Measurements from ENCODE around the gene FAM193A. TPM values are rescaled to one million over a fixed set of nuclear protein-coding genes. Genes with fewer than 3 reads are reported as not detected.

Gene FAM193A
- total and polyA plus RNA-seq, 12 donors, result 7.5 to 20.6 (median 15.9) TPM

GRCh38 chr4:2684486-2684885 is 148.0 kb downstream of the FAM193A start:
- Histone ChIP-seq H3K27me3 (no peaks in the 10 kb centered on the region), H3K9me3 (no peaks in the 10 kb centered on the region), H3K4me1 (peaks cover 0 to 4% (median 0%) of the 10 kb centered on the region in 9 donors), H3K36me3 (peaks cover 0 to 96% (median 45%) of the 10 kb centered on the region in 9 donors), H3K27ac (no peak overlapping the region), H3K4me3 (no peak overlapping the region)
- 96% methylated on average over 9 of the region's 9 CpGs for WGBS, 2 donors
- DNase-seq (no peak), ATAC-seq (no peak)
- intact Hi-C loops (cut with DNase I), result no loop called here
- TF ChIP-seq CTCF (IDR thresholded peaks at IDR 0.05), result no peak

DNA sequence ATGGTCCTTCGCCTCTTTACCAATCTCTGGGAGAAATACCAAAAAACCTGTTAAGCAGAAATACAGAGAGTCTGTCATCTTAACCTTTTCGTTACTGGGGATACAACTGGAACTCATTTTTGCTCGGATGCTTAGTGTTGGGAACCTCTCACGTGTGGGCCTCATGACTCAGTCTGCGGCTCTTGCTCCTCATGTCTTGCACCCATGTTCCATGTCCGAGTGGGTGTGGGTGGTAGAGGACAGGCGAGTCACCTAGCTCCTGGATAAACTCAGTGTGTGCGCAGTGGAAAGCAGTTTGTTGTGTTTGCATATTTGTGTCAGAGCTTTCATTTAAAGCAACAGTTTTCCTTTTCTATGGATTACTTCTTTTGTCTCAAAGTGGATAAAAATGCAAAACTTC is 149.1 kb downstream of the FAM193A start:
- DNase-seq, result no peak

DNA sequence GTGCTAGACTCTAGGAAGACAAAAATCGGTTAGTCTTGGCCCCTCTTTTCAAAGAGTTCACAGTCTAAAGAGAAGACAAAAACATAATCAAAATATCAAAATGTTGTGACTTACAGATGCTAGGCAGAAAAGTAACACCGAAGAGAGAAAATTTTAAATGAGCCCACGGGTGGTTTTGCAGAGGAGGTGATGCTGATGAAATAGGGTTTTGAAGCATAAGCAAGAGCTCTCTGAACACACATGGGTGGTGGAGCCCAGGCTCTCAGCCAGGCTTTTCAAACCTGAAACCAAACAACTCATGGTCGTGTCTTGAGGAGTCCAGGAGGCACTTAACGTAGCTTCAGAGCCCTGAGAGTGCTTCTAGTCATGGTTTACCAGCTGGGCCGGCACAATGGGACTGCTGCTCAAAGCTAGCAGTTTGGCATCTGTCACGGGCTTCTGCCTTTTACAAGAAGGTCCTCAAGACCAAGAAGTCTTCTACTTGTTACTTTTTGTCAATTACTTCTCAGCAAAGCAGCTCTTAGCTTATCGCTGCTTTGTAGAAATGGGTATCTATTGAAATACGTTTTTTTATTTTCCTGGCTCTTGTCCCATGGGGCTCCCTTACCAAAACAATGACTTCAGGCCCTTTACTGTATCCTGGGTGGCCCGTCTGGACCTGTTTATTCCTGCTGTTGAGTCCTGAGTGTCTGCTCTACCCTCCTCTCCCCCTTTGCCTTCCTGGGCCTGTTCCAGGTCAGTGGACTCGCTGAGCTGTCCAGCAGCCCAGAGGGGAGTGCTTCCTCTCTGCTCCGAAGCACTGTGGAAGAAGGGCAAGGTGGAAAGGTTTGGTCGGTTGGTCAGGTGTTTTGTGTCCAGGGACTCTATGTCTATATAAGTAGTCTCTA is 150.2 kb downstream of the FAM193A start:
- ATAC-seq (peak in 2 of 8 donors; percentile 21 to 30), DNase-seq (no peak)
- WGBS, 2 donors, result 85 to 87% methylated on average over 13 of the region's 13 CpGs
- Histone ChIP-seq H3K4me3 (no peak overlapping the region), H3K27ac (no peak overlapping the region), H3K27me3 (no peaks in the 10 kb centered on the region), H3K4me1 (peaks cover 0 to 4% (median 0%) of the 10 kb centered on the region in 9 donors), H3K36me3 (peaks cover 0 to 98% (median 56%) of the 10 kb centered on the region in 9 donors), H3K9me3 (no peaks in the 10 kb centered on the region)
- TF ChIP-seq CTCF (IDR thresholded peaks at IDR 0.05), result no peak
- intact Hi-C loops (cut with DNase I), result no loop called here

More for the DNA sequence above, 149.1 kb downstream of the FAM193A start:
- WGBS, 2 donors, result 94 to 97% methylated on average over 8 of the region's 8 CpGs
- no peak for TF ChIP-seq CTCF (IDR thresholded peaks at IDR 0.05)
- Histone ChIP-seq H3K4me1 (peaks cover 0 to 4% (median 0%) of the 10 kb centered on the region in 9 donors), H3K27ac (no peak overlapping the region), H3K9me3 (no peaks in the 10 kb centered on the region), H3K27me3 (no peaks in the 10 kb centered on the region), H3K36me3 (peaks cover 0 to 98% (median 55%) of the 10 kb centered on the region in 9 donors), H3K4me3 (no peak overlapping the region)
- intact Hi-C loops (cut with DNase I), result no loop called here
- ATAC-seq, result no peak

GRCh38 chr4:2688281-2688680 is 151.8 kb downstream of the FAM193A start:
- H3K9me3 ChIP-seq, result no peaks in the 10 kb centered on the region
- ATAC-seq, result peak in 3 of 8 donors; percentile 9 to 29 (median 22)
- no peak overlapping the region for H3K27ac ChIP-seq
- H3K4me1 ChIP-seq, result peaks cover 0 to 4% (median 0%) of the 10 kb centered on the region in 9 donors
- H3K36me3 ChIP-seq, result peaks cover 0 to 98% (median 55%) of the 10 kb centered on the region in 9 donors
- H3K4me3 ChIP-seq, result no peak overlapping the region
- no peak for DNase-seq
- WGBS, 2 donors, result 97% methylated on average over 11 of the region's 11 CpGs
- intact Hi-C loops (cut with DNase I), result no loop called here
- TF ChIP-seq CTCF (IDR thresholded peaks at IDR 0.05), result no peak
- H3K27me3 ChIP-seq, result no peaks in the 10 kb centered on the region

Data from heart right ventricle (tissue), 16 donors.